Neural cell (in vitro differentiated cells): ENCODE results near the gene MRPL24.

Experiments used
- EZH2 ChIP-seq: fragments of 200-600, 300-800 bp; shearing (Covaris generic), sonication (generic); IDR thresholded peaks from 2 replicates; pipeline ENCODE4 v1.6.1; 2014; ENCODE audit warnings: antibody characterized with exemption, low read length, borderline replicate concordance, mild to moderate bottlenecking; ENCODE audit not compliant: insufficient read depth, poor library complexity, severe bottlenecking
- POLR2AphosphoS5 ChIP-seq: IDR thresholded peaks from 2 replicates; pipeline ENCODE4 v1.6.1; 2012
- TAF1 ChIP-seq: IDR thresholded peaks from 2 replicates; pipeline ENCODE4 v1.6.1; 2012; ENCODE audit warnings: low read depth
- TF ChIP-seq, protein P1 (sequence below): fragments of 450-650 bp; IDR thresholded peaks from 2 replicates; pipeline ENCODE4 v1.5.1; 2014; ENCODE audit warnings: antibody characterized with exemption, mild to moderate bottlenecking, moderate library complexity; ENCODE audit not compliant: poor library complexity, severe bottlenecking
- TF ChIP-seq, protein P2 (sequence below): IDR thresholded peaks from 2 replicates; pipeline ENCODE4 v1.6.1; 2012; ENCODE audit warnings: borderline replicate concordance

DNA sequence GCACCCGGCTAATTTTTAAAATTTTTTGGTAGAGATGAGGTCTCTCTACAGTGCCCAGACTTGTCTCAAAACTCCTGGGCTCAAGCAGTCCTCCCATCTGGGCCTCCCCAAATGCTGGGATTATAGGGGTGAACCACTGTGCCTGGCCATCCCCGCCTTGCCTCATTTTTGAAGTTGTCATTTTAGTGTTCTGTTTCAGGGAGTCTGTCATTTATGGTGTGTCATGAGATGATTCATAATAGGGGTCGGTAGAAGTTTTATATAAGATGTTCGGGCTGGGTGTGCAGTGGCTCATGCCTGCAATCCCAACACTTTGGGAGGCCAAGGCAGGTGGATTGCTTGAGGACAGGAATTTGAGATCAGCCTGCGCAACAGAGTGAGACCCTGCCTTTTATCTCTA, 34.9 kb upstream of the MRPL24 start:
- TF ChIP-seq, protein P1, sequence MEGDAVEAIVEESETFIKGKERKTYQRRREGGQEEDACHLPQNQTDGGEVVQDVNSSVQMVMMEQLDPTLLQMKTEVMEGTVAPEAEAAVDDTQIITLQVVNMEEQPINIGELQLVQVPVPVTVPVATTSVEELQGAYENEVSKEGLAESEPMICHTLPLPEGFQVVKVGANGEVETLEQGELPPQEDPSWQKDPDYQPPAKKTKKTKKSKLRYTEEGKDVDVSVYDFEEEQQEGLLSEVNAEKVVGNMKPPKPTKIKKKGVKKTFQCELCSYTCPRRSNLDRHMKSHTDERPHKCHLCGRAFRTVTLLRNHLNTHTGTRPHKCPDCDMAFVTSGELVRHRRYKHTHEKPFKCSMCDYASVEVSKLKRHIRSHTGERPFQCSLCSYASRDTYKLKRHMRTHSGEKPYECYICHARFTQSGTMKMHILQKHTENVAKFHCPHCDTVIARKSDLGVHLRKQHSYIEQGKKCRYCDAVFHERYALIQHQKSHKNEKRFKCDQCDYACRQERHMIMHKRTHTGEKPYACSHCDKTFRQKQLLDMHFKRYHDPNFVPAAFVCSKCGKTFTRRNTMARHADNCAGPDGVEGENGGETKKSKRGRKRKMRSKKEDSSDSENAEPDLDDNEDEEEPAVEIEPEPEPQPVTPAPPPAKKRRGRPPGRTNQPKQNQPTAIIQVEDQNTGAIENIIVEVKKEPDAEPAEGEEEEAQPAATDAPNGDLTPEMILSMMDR = no peak
- TF ChIP-seq, protein P2, sequence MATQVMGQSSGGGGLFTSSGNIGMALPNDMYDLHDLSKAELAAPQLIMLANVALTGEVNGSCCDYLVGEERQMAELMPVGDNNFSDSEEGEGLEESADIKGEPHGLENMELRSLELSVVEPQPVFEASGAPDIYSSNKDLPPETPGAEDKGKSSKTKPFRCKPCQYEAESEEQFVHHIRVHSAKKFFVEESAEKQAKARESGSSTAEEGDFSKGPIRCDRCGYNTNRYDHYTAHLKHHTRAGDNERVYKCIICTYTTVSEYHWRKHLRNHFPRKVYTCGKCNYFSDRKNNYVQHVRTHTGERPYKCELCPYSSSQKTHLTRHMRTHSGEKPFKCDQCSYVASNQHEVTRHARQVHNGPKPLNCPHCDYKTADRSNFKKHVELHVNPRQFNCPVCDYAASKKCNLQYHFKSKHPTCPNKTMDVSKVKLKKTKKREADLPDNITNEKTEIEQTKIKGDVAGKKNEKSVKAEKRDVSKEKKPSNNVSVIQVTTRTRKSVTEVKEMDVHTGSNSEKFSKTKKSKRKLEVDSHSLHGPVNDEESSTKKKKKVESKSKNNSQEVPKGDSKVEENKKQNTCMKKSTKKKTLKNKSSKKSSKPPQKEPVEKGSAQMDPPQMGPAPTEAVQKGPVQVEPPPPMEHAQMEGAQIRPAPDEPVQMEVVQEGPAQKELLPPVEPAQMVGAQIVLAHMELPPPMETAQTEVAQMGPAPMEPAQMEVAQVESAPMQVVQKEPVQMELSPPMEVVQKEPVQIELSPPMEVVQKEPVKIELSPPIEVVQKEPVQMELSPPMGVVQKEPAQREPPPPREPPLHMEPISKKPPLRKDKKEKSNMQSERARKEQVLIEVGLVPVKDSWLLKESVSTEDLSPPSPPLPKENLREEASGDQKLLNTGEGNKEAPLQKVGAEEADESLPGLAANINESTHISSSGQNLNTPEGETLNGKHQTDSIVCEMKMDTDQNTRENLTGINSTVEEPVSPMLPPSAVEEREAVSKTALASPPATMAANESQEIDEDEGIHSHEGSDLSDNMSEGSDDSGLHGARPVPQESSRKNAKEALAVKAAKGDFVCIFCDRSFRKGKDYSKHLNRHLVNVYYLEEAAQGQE = no peak
- no peak for TF ChIP-seq TAF1
- no peak for TF ChIP-seq EZH2
- no peak for TF ChIP-seq POLR2AphosphoS5
